Activated gamma-delta T cell treated with anti-CD3 and anti-CD28 coated beads, Interleukin-2, amount 50 U/mL, for 16 hours (primary cell): ENCODE results near the gene NAXD.
"Not testable (repeated sequence)": the region's sequence is repeated elsewhere in the genome, so short reads cannot be mapped to it uniquely, and the experiment has no call there.

Source experiments
- DNase-seq: peaks from one replicate; pipeline ENCODE4 v3.0.0-alpha.2; 2020; ENCODE audit warnings: low read depth

NAXD gene

GRCh38 chr13:110664673-110665072, 49.3 kb downstream of the NAXD start:
- DNase-seq = no peak

- DNase-seq = no peak
Observed at GRCh38 chr13:110665491-110666254, 50.3 kb downstream of the NAXD start.

- DNase-seq = no peak
Observed at GRCh38 chr13:110666255-110666533, 50.8 kb downstream of the NAXD start.

GRCh38 chr13:110669036-110669435, 53.7 kb downstream of the NAXD start:
- no peak for DNase-seq

GRCh38 chr13:110669814-110670213, 54.5 kb downstream of the NAXD start:
- not testable (repeated sequence) for DNase-seq

- no peak for DNase-seq
Observed at GRCh38 chr13:110676595-110677587, 61.5 kb downstream of the NAXD start.

GRCh38 chr13:110677731-110678545, 62.6 kb downstream of the NAXD start:
- DNase-seq = no peak

- no peak for DNase-seq
Observed at GRCh38 chr13:110680852-110681251, 65.5 kb downstream of the NAXD start.

- DNase-seq = no peak
Observed at GRCh38 chr13:110681868-110682550, 66.7 kb downstream of the NAXD start.

- no peak for DNase-seq
Observed at GRCh38 chr13:110682746-110683145, 67.4 kb downstream of the NAXD start.

- DNase-seq = no peak
Observed at GRCh38 chr13:110683203-110683883, 68.0 kb downstream of the NAXD start.

GRCh38 chr13:110683921-110684320, 68.6 kb downstream of the NAXD start:
- no peak for DNase-seq

- no peak for DNase-seq
Observed at GRCh38 chr13:110684388-110685056, 69.2 kb downstream of the NAXD start.

GRCh38 chr13:110685305-110686020, 70.1 kb downstream of the NAXD start:
- DNase-seq = no peak

GRCh38 chr13:110687736-110688135, 72.4 kb downstream of the NAXD start:
- no peak for DNase-seq

- no peak for DNase-seq
Observed at GRCh38 chr13:110689041-110689440, 73.7 kb downstream of the NAXD start.
